SK-N-SH (cell line): Measurements from ENCODE around the gene HSPB1. TPM values are rescaled to one million over a fixed set of nuclear protein-coding genes. Genes with fewer than 3 reads are reported as not detected.

Experiments used
- CTCF ChIA-PET: fragments of 300-600, 350-600 bp; formaldehyde crosslinking; extraction: SDS; loops from one replicate; lab custom pipeline; 2021; lab: Yijun Ruan, JAX
- POLR2A ChIA-PET: fragments of 350-600 bp; sonication (Branson Sonifier 250); formaldehyde crosslinking; extraction: SDS; loops from one replicate; lab custom pipeline; 2020; ENCODE audit warnings: antibody characterized with exemption, inconsistent platforms; lab: Yijun Ruan, JAX
- DNase-seq: peaks from one replicate; pipeline ENCODE4 v3.0.0; 2012
- H2AFZ ChIP-seq: fragments of 200-600 bp; sonication (generic); 2 replicates; pipeline ENCODE4 v1.8.1; 2016; ENCODE audit warnings: antibody characterized with exemption, mild to moderate bottlenecking, low read depth
- H3F3A ChIP-seq: fragments of 200-600 bp; sonication (generic); replicated peaks from 2 replicates; pipeline ENCODE3; 2016; ENCODE audit warnings: antibody characterized with exemption, mild to moderate bottlenecking; ENCODE audit not compliant: insufficient read depth
- H3K27ac ChIP-seq, 2 experiments: fragments of 200-500 bp in 1 of 2; fragments of 200-600 bp in 1 of 2; sonication (Bioruptor generic) in 1 of 2; sonication (generic), shearing (Covaris generic) in 1 of 2; 2 replicates each; pipeline versions ENCODE4 v1.5.1 to v1.6.1; 2014 to 2016; ENCODE audit warnings: low read depth in 2 of 2, inconsistent platforms in 1 of 2, low read length in 1 of 2, mild to moderate bottlenecking in 1 of 2, mixed read lengths in 1 of 2
- H3K27me3 ChIP-seq: fragments of 200-600 bp; sonication (generic), shearing (Covaris generic); 2 replicates; pipeline ENCODE4 v1.6.1; 2016; ENCODE audit warnings: mixed run types; ENCODE audit not compliant: insufficient read depth
- H3K36me3 ChIP-seq, 2 experiments: fragments of 200-500 bp in 1 of 2; fragments of 200-600 bp in 1 of 2; sonication (Bioruptor generic) in 1 of 2; sonication (generic) in 1 of 2; replicated peaks in 1 of 2; 2 replicates each; pipeline versions ENCODE3 to v1.5.1; 2014 to 2016; ENCODE audit warnings: low read length in 1 of 2, mild to moderate bottlenecking in 1 of 2; ENCODE audit not compliant: insufficient read depth in 2 of 2, control insufficient read depth in 1 of 2
- H3K4me1 ChIP-seq, 2 experiments: fragments of 200-500 bp in 1 of 2; fragments of 200-600 bp in 1 of 2; sonication (Bioruptor generic) in 1 of 2; sonication (generic), shearing (Covaris generic) in 1 of 2; 2 replicates each; pipeline versions ENCODE4 v1.5.1 to v1.6.1; 2014 to 2016; ENCODE audit warnings: low read depth in 1 of 2, low read length in 1 of 2, mixed run types in 1 of 2; ENCODE audit not compliant: insufficient read depth in 2 of 2, control insufficient read depth in 1 of 2
- H3K4me2 ChIP-seq: fragments of 200-600 bp; sonication (generic), shearing (Covaris generic); 2 replicates; pipeline ENCODE4 v1.6.1; 2017; ENCODE audit warnings: mixed run types
- H3K4me3 ChIP-seq, 2 experiments: fragments of 200-500 bp in 1 of 2; fragments of 200-600 bp in 1 of 2; sonication (Bioruptor generic) in 1 of 2; sonication (generic), shearing (Covaris generic) in 1 of 2; 2 replicates each; pipeline versions ENCODE4 v1.5.1 to v1.8.1; 2014 to 2016; ENCODE audit warnings: low read depth in 2 of 2, inconsistent platforms in 1 of 2, low read length in 1 of 2, mild to moderate bottlenecking in 1 of 2, mixed read lengths in 1 of 2, moderate library complexity in 1 of 2
- H3K79me2 ChIP-seq: fragments of 200-600 bp; sonication (generic); 2 replicates; pipeline ENCODE4 v1.8.1; 2017; ENCODE audit warnings: mild to moderate bottlenecking; ENCODE audit not compliant: insufficient read depth
- H3K9ac ChIP-seq: fragments of 200-600 bp; sonication (generic); 2 replicates; pipeline ENCODE4 v1.6.1; 2017; ENCODE audit warnings: mixed run types
- H3K9me2 ChIP-seq: fragments of 200-600 bp; sonication (generic); 2 replicates; pipeline ENCODE4 v1.6.1; 2017; ENCODE audit warnings: mixed run types
- H3K9me3 ChIP-seq: fragments of 200-600 bp; sonication (generic); 2 replicates; pipeline ENCODE4 v1.6.1; 2017; ENCODE audit warnings: mixed run types, mild to moderate bottlenecking, moderate library complexity
- H4K20me1 ChIP-seq: fragments of 200-600 bp; sonication (generic); 2 replicates; pipeline ENCODE4 v1.6.1; 2017; ENCODE audit warnings: mild to moderate bottlenecking, mixed run types; ENCODE audit not compliant: insufficient read depth
- GABPA ChIP-seq: IDR thresholded peaks from 2 replicates; pipeline ENCODE4 v1.4.0; 2012; ENCODE audit warnings: low read depth, mild to moderate bottlenecking
- NRF1 ChIP-seq: IDR thresholded peaks from 2 replicates; pipeline ENCODE4 v1.6.1; 2012; ENCODE audit warnings: low read depth, mild to moderate bottlenecking, low read length
- PBX3 ChIP-seq: IDR thresholded peaks from 2 replicates; pipeline ENCODE4; 2012
- SMC3 ChIP-seq: IDR thresholded peaks from 2 replicates; pipeline ENCODE4 v1.6.1; 2012; ENCODE audit warnings: low read depth, low read length, improper control_type of control experiment
- TAF1 ChIP-seq: IDR thresholded peaks from 2 replicates; pipeline ENCODE4 v1.6.1; 2012; ENCODE audit warnings: low read depth, mild to moderate bottlenecking, low read length, moderate library complexity, borderline replicate concordance
- TCF12 ChIP-seq: IDR thresholded peaks from 2 replicates; pipeline ENCODE4 v1.4.0; 2012
- USF2 ChIP-seq: fragments of 150-350 bp; IDR thresholded peaks from 2 replicates; pipeline ENCODE4 v1.6.1; 2017; ENCODE audit warnings: antibody characterized with exemption, low read length, low read depth, borderline replicate concordance
- YY1 ChIP-seq: IDR thresholded peaks from 2 replicates; pipeline ENCODE4 v1.4.0; 2012; ENCODE audit warnings: low read depth, mild to moderate bottlenecking
- WGBS: methylation state at CpG from one replicate; pipeline ENCODE4 v1.1.6; 2017; ENCODE audit warnings: low lambda C conversion rate; 5-methylcytosine and 5-hydroxymethylcytosine counted together
- polyA plus RNA-seq, 3 experiments: library from polyadenylated mRNA; depleted of rRNA; stranded (reverse); fragments of >200 nt; gene quantifications; 2 replicates each; pipeline ENCODE4 v1.2.3, GENCODE V29; 2012

HSPB1 gene
- polyA plus RNA-seq, 1 of the 3 experiments (the other 2 are of a cell fraction): 824 TPM

- no peak for TF ChIP-seq PBX3
Measured at GRCh38 chr7:76352193-76352592, 49.7 kb downstream of the HSPB1 start (continued).

GRCh38 chr7:76353744-76354143, 51.3 kb downstream of the HSPB1 start:
- ChIA-PET POLR2A (interaction anchor here (0.6 to 1.1 kb wide), 3 partner anchors 17 to 27 kb away, joined by 3 to 5 read pairs (median 3); no protein-coding TSS in a partner anchor), CTCF (interaction anchor here (1.5 to 2.0 kb wide), 2 partner anchors 35 to 39 kb away, joined by 4 to 12 read pairs; no protein-coding TSS in a partner anchor)
- Histone ChIP-seq H3K4me2 (no peak overlapping the region), H3K36me3 (peaks cover 41 to 78% of the 10 kb centered on the region in 2 experiments), H3K79me2 (peaks cover 100% of the 10 kb centered on the region), H3F3A (peaks cover 7% of the 10 kb centered on the region), H2AFZ (no peak overlapping the region), H3K4me1 (peaks cover 17 to 21% of the 10 kb centered on the region in 2 experiments; a peak in 3 of 4 replicates), H3K27ac (no peak overlapping the region), H3K27me3 (no peaks in the 10 kb centered on the region), H3K9me3 (no peaks in the 10 kb centered on the region), H3K4me3 (no peak overlapping the region), H3K9ac (no peak overlapping the region), H3K9me2 (no peaks in the 10 kb centered on the region), H4K20me1 (peaks cover 92% of the 10 kb centered on the region)
- WGBS: 96% methylated on average over 5 of the region's 5 CpGs
- TF ChIP-seq GABPA (no peak), YY1 (no peak), TAF1 (no peak), NRF1 (no peak), SMC3 (no peak), TCF12 (no peak), USF2 (no peak)
- DNase-seq: no peak

Other genes starting within 250 kb of the HSPB1 start
- gene SRRM3, start 100.8 kb upstream of the HSPB1 start, polyA plus RNA-seq (2012; rRNA removed): 2.5 and 2.7 TPM in 2 replicates
- gene YWHAG, start 56.3 kb downstream of the HSPB1 start, polyA plus RNA-seq (2012; rRNA removed): 60.4 and 78.0 TPM in 2 replicates
- gene SSC4D, start 107.0 kb downstream of the HSPB1 start, polyA plus RNA-seq (2012; rRNA removed): 1.6 and 2.0 TPM in 2 replicates
- 4.5 and 5.4 TPM in 2 replicates for gene ZP3, start 122.3 kb downstream of the HSPB1 start, polyA plus RNA-seq (2012; rRNA removed)
- 6.7 and 7.6 TPM in 2 replicates for gene DTX2, start 159.0 kb downstream of the HSPB1 start, polyA plus RNA-seq (2012; rRNA removed)
- gene UPK3B, start 207.9 kb downstream of the HSPB1 start, polyA plus RNA-seq (2012; rRNA removed): 0.11 TPM in 1 of 2 replicates, not detected in the other
- gene SPDYE16, start 240.6 kb downstream of the HSPB1 start, polyA plus RNA-seq (2012; rRNA removed): 0.10 TPM in 1 of 2 replicates, not detected in the other